DMS 273 (cell line): Measurements from ENCODE around the gene PDGFD.

Experiments
- DNase-seq: peaks from one replicate; lab custom pipeline; 2025; ENCODE audit not compliant: unreplicated experiment; lab: John Stamatoyannopoulos, UW

PDGFD gene

GRCh38 chr11:103894034-103894433 is 269.9 kb downstream of the PDGFD start:
- no peak for DNase-seq

- DNase-seq = no peak
Measured at GRCh38 chr11:103893371-103893770, 270.6 kb downstream of the PDGFD start.

- no peak for DNase-seq
Measured at GRCh38 chr11:103892603-103893002, 271.3 kb downstream of the PDGFD start.

- DNase-seq = no peak
Measured at GRCh38 chr11:103890654-103891053, 273.3 kb downstream of the PDGFD start.

- DNase-seq = no peak
Measured at GRCh38 chr11:103889679-103890078, 274.3 kb downstream of the PDGFD start.

- DNase-seq = no peak
Measured at GRCh38 chr11:103888541-103888951, 275.4 kb downstream of the PDGFD start.

- no peak for DNase-seq
Measured at GRCh38 chr11:103887001-103887658, 276.8 kb downstream of the PDGFD start.

- no peak for DNase-seq
Measured at GRCh38 chr11:103883856-103884255, 280.1 kb downstream of the PDGFD start.

GRCh38 chr11:103883291-103883690 is 280.7 kb downstream of the PDGFD start:
- DNase-seq = no peak

GRCh38 chr11:103881584-103881983 is 282.4 kb downstream of the PDGFD start:
- DNase-seq = no peak

- DNase-seq = no peak
Measured at GRCh38 chr11:103880968-103881367, 283.0 kb downstream of the PDGFD start.

- DNase-seq = no peak
Measured at GRCh38 chr11:103878646-103879045, 285.3 kb downstream of the PDGFD start.

- no peak for DNase-seq
Measured at GRCh38 chr11:103877221-103877620, 286.7 kb downstream of the PDGFD start.

- DNase-seq = no peak
Measured at GRCh38 chr11:103875855-103876510, 288.0 kb downstream of the PDGFD start.

GRCh38 chr11:103872748-103873147 is 291.2 kb downstream of the PDGFD start:
- no peak for DNase-seq

GRCh38 chr11:103871923-103872551 is 291.9 kb downstream of the PDGFD start:
- no peak for DNase-seq

GRCh38 chr11:103870821-103871309 is 293.1 kb downstream of the PDGFD start:
- no peak for DNase-seq

- DNase-seq = no peak
Measured at GRCh38 chr11:103867481-103867880, 296.5 kb downstream of the PDGFD start.

- no peak for DNase-seq
Measured at GRCh38 chr11:103863497-103863896, 300.4 kb downstream of the PDGFD start.

- DNase-seq = no peak
Measured at GRCh38 chr11:103862802-103863174, 301.2 kb downstream of the PDGFD start.

- no peak for DNase-seq
Measured at GRCh38 chr11:103862094-103862801, 301.7 kb downstream of the PDGFD start.
